ENCODE results near the gene RFC1. TPM values are rescaled to one million over a fixed set of nuclear protein-coding genes. Genes with fewer than 3 reads are reported as not detected.

The RFC1 gene
- polyA plus RNA-seq, 1 of the 3 experiments (the other 2 are of a cell fraction): 14.9 TPM

GRCh38 chr4:39280770-39281169 lies 85.4 kb downstream of the RFC1 start (continued):
- no peak for TF ChIP-seq CTCF (IDR thresholded peaks at IDR 0.05)
- TF ChIP-seq GABPA (IDR thresholded peaks at IDR 0.05; ENCODE audit: low read depth): no peak
- no peak for TF ChIP-seq FOXJ3 (CRISPR knock-in tag; IDR thresholded peaks at IDR 0.05)
- TF ChIP-seq POLR2AphosphoS5 (IDR thresholded peaks at IDR 0.05; ENCODE audit: low read depth, low read length): no peak
- no peak for TF ChIP-seq MEF2A (IDR thresholded peaks at IDR 0.05; ENCODE audit: borderline replicate concordance, low read depth)
- no peak for TF ChIP-seq REST (IDR thresholded peaks at IDR 0.05; ENCODE audit: low read depth, low read length)
- TF ChIP-seq NFIC (IDR thresholded peaks at IDR 0.05; ENCODE audit: borderline replicate concordance): no peak
- TF ChIP-seq SIN3A (IDR thresholded peaks at IDR 0.05; ENCODE audit: borderline replicate concordance, low read depth, low read length): no peak
- no peak for TF ChIP-seq FOSL2 (IDR thresholded peaks at IDR 0.05; ENCODE audit: borderline replicate concordance, low read depth)

DNA sequence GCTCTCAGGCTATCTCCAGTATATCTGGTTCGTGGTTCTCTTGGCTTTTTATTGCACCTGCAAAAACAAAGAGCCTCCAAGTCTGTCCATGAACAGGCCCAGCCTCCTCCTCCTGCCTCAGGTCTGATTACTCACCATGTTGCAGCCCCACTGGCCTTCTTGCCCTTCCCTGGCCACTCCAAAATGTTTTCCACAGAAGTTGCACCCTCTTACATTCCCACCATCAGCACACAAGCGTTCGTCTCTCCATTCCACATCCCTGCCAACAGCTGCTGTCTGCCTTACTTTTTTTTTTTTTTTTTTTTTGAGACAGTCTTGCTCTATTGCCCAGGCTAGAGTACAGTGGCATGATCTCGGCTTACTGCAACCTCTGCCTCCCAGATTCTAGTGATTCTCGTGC lies 86.7 kb downstream of the RFC1 start:
- Histone ChIP-seq H3K9me2 (no peaks in the 10 kb centered on the region), H3K27me3 (ENCODE audit: insufficient read depth) (no peaks in the 10 kb centered on the region), H3K4me3 (ENCODE audit: low read depth in 2 of 2, low read length in 1 of 2) (no peak overlapping the region), H2AFZ (ENCODE audit: low read depth) (no peak overlapping the region), H3F3A (replicated peaks; ENCODE audit: insufficient read depth) (no peaks in the 10 kb centered on the region), H3K79me2 (ENCODE audit: insufficient read depth) (no peaks in the 10 kb centered on the region), H3K27ac (ENCODE audit: low read depth in 2 of 2, low read length in 1 of 2) (no peak overlapping the region), H3K9me3 (no peaks in the 10 kb centered on the region), H3K4me1 (ENCODE audit: control insufficient read depth in 1 of 2, insufficient read depth in 2 of 2, low read depth in 1 of 2, low read length in 1 of 2) (peaks cover 0 to 21% of the 10 kb centered on the region in 2 experiments; a peak in 1 of 4 replicates), H3K36me3 (replicated peaks in 1 of 2; ENCODE audit: control insufficient read depth in 1 of 2, insufficient read depth in 2 of 2, low read length in 1 of 2) (peaks cover 22 to 24% of the 10 kb centered on the region in 2 experiments), H4K20me1 (ENCODE audit: insufficient read depth) (no peaks in the 10 kb centered on the region), H3K9ac (no peak overlapping the region), H3K4me2 (no peak overlapping the region)
- CTCF ChIA-PET: no interaction called here
- 89% methylated on average over 4 of the region's 5 CpGs for WGBS (ENCODE audit: low lambda C conversion rate)
- POLR2A ChIA-PET: no interaction called here
- no peak for DNase-seq
- TF ChIP-seq TAF1 (IDR thresholded peaks at IDR 0.05; ENCODE audit: borderline replicate concordance, low read depth, low read length): no peak
- TF ChIP-seq FOSL2 (IDR thresholded peaks at IDR 0.05; ENCODE audit: borderline replicate concordance, low read depth): no peak
- TF ChIP-seq GATA2 (CRISPR knock-in tag; IDR thresholded peaks at IDR 0.05): no peak
- no peak for TF ChIP-seq ZBTB33 (IDR thresholded peaks at IDR 0.05; ENCODE audit: borderline replicate concordance, low read depth)
- no peak for TF ChIP-seq IRF3 (IDR thresholded peaks at IDR 0.05; ENCODE audit: low read depth, low read length)
- TF ChIP-seq RCOR1 (IDR thresholded peaks at IDR 0.05; ENCODE audit: low read length): no peak
- TF ChIP-seq, protein P1, sequence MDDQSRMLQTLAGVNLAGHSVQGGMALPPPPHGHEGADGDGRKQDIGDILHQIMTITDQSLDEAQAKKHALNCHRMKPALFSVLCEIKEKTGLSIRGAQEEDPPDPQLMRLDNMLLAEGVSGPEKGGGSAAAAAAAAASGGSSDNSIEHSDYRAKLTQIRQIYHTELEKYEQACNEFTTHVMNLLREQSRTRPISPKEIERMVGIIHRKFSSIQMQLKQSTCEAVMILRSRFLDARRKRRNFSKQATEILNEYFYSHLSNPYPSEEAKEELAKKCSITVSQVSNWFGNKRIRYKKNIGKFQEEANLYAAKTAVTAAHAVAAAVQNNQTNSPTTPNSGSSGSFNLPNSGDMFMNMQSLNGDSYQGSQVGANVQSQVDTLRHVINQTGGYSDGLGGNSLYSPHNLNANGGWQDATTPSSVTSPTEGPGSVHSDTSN (IDR thresholded peaks at IDR 0.05): no peak
- no peak for TF ChIP-seq REST (IDR thresholded peaks at IDR 0.05; ENCODE audit: low read depth, low read length)
- no peak for TF ChIP-seq TEAD4 (IDR thresholded peaks at IDR 0.05; ENCODE audit: borderline replicate concordance, insufficient read depth)
